ENCODE results near the gene RBMS1. TPM values are rescaled to one million over a fixed set of nuclear protein-coding genes. Genes with fewer than 3 reads are reported as not detected.

The RBMS1 gene
- total and polyA plus RNA-seq, 2 of the 13 experiments (the other 11 are each of a cell fraction or from before 2014, with no cell fraction given) = 55.5 to 110 TPM

- WGBS (ENCODE audit: low lambda C conversion rate) = 62% methylated on average over 1 of the region's 1 CpG
- in situ Hi-C loops (cut with HindIII; ENCODE audit: extremely low pct_ligation_motif_present, low pct_unique_long_range_greater_than_20kb) = no loop called here
- Histone ChIP-seq H3K4me3 (replicated peaks in 1 of 3; ENCODE audit: insufficient read depth in 1 of 3, low read depth in 2 of 3, low read length in 3 of 3) (no peak overlapping the region), H3K36me3 (replicated peaks in 1 of 2; ENCODE audit: control insufficient read depth in 1 of 2, insufficient read depth in 2 of 2, low read length in 2 of 2) (peaks cover 11 to 43% of the 10 kb centered on the region in 2 experiments), H3K79me2 (ENCODE audit: insufficient read depth, low read length) (no peaks in the 10 kb centered on the region), H3K27ac (ENCODE audit: extremely low read length, insufficient read depth, low read length) (no peak overlapping the region), H3K4me2 (ENCODE audit: low read depth, low read length) (no peak overlapping the region), H3K4me1 (ENCODE audit: insufficient read depth, low read length) (peaks cover 13% of the 10 kb centered on the region), H3K9me3 (ENCODE audit: low read length) (no peaks in the 10 kb centered on the region), H3K9ac (ENCODE audit: insufficient read depth, low read depth, low read length) (no peak overlapping the region), H2AFZ (ENCODE audit: low read length) (no peak overlapping the region), H3K27me3 (ENCODE audit: control insufficient read depth in 1 of 2, insufficient read depth in 2 of 2, low read length in 2 of 2) (no peaks in the 10 kb centered on the region), H4K20me1 (ENCODE audit: insufficient read depth, low read length) (no peaks in the 10 kb centered on the region)
- BruUV-seq (replicated peaks) = no TSS peak
- DNase-seq (ENCODE audit: low spot score) = peak; percentile 21
- intact Hi-C loops (cut with micrococcal nuclease; ENCODE audit: unreplicated experiment) = no loop called here
- peak; percentile 4 for FAIRE-seq
- no peak; the same call in 1 of the 3 replicates for ATAC-seq
- ChIA-PET POLR2A (interaction anchor here (1.6 kb wide), 1 partner anchor 11 kb away, joined by 5 read pairs; no protein-coding TSS in a partner anchor), CTCF (ENCODE audit: low intra/inter-chr PET ratio, low total read pairs) (no interaction called here)
- TF ChIP-seq SP140L (CRISPR knock-in tag; IDR thresholded peaks at IDR 0.05; ENCODE audit: borderline replicate concordance) (no peak), SOX5 (CRISPR knock-in tag; IDR thresholded peaks at IDR 0.05; ENCODE audit: borderline replicate concordance) (peak; percentile 59; the same call in 1 of the 2 replicates), RAD21 (CRISPR knock-in tag; IDR thresholded peaks at IDR 0.05) (no peak), FOXP1 (IDR thresholded peaks at IDR 0.05) (no peak), FOXP1 (CRISPR knock-in tag; IDR thresholded peaks at IDR 0.05) (peak; percentile 31; the same call in 1 of the 2 replicates), HNF4A (CRISPR knock-in tag; IDR thresholded peaks at IDR 0.05) (peak; percentile 44), GATAD2A (CRISPR knock-in tag; IDR thresholded peaks at IDR 0.05) (peak; percentile 48; the same call in 1 of the 2 replicates), FOXA3 (CRISPR knock-in tag; IDR thresholded peaks at IDR 0.05) (peak; percentile 16; the same call in 1 of the 2 replicates), SOX6 (IDR thresholded peaks at IDR 0.05) (no peak), SOX6 (CRISPR knock-in tag; IDR thresholded peaks at IDR 0.05) (peak; percentile 66; the same call in 1 of the 2 replicates), GATA4 (IDR thresholded peaks at IDR 0.05; ENCODE audit: borderline replicate concordance, low read depth) (no peak), TCF7 (IDR thresholded peaks at IDR 0.05; ENCODE audit: low read depth) (peak; percentile 30; the same call in 1 of the 2 replicates), SOX13 (IDR thresholded peaks at IDR 0.05) (no peak; the same call in 1 of the 2 replicates), SOX13 (CRISPR knock-in tag; conservative IDR thresholded peaks at IDR 0.05 in 1 of 2, IDR thresholded peaks at IDR 0.05 in 1 of 2) (peak in 1 of 2 experiments; percentile 75; a peak in 2 of 4 replicates), ONECUT2 (CRISPR knock-in tag; IDR thresholded peaks at IDR 0.05) (peak; percentile 69), CREM (IDR thresholded peaks at IDR 0.05) (peak; percentile 34; the same call in 1 of the 2 replicates), CREM (CRISPR knock-in tag; IDR thresholded peaks at IDR 0.05) (no peak), NFIC (IDR thresholded peaks at IDR 0.05; ENCODE audit: low read length) (peak; percentile 43; the same call in 1 of the 2 replicates)
- TF ChIP-seq, protein P1, sequence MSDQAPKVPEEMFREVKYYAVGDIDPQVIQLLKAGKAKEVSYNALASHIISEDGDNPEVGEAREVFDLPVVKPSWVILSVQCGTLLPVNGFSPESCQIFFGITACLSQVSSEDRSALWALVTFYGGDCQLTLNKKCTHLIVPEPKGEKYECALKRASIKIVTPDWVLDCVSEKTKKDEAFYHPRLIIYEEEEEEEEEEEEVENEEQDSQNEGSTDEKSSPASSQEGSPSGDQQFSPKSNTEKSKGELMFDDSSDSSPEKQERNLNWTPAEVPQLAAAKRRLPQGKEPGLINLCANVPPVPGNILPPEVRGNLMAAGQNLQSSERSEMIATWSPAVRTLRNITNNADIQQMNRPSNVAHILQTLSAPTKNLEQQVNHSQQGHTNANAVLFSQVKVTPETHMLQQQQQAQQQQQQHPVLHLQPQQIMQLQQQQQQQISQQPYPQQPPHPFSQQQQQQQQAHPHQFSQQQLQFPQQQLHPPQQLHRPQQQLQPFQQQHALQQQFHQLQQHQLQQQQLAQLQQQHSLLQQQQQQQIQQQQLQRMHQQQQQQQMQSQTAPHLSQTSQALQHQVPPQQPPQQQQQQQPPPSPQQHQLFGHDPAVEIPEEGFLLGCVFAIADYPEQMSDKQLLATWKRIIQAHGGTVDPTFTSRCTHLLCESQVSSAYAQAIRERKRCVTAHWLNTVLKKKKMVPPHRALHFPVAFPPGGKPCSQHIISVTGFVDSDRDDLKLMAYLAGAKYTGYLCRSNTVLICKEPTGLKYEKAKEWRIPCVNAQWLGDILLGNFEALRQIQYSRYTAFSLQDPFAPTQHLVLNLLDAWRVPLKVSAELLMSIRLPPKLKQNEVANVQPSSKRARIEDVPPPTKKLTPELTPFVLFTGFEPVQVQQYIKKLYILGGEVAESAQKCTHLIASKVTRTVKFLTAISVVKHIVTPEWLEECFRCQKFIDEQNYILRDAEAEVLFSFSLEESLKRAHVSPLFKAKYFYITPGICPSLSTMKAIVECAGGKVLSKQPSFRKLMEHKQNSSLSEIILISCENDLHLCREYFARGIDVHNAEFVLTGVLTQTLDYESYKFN (CRISPR knock-in tag; conservative IDR thresholded peaks at IDR 0.05) = peak; percentile 59
- TF ChIP-seq, protein P2, sequence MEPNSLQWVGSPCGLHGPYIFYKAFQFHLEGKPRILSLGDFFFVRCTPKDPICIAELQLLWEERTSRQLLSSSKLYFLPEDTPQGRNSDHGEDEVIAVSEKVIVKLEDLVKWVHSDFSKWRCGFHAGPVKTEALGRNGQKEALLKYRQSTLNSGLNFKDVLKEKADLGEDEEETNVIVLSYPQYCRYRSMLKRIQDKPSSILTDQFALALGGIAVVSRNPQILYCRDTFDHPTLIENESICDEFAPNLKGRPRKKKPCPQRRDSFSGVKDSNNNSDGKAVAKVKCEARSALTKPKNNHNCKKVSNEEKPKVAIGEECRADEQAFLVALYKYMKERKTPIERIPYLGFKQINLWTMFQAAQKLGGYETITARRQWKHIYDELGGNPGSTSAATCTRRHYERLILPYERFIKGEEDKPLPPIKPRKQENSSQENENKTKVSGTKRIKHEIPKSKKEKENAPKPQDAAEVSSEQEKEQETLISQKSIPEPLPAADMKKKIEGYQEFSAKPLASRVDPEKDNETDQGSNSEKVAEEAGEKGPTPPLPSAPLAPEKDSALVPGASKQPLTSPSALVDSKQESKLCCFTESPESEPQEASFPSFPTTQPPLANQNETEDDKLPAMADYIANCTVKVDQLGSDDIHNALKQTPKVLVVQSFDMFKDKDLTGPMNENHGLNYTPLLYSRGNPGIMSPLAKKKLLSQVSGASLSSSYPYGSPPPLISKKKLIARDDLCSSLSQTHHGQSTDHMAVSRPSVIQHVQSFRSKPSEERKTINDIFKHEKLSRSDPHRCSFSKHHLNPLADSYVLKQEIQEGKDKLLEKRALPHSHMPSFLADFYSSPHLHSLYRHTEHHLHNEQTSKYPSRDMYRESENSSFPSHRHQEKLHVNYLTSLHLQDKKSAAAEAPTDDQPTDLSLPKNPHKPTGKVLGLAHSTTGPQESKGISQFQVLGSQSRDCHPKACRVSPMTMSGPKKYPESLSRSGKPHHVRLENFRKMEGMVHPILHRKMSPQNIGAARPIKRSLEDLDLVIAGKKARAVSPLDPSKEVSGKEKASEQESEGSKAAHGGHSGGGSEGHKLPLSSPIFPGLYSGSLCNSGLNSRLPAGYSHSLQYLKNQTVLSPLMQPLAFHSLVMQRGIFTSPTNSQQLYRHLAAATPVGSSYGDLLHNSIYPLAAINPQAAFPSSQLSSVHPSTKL (CRISPR knock-in tag; IDR thresholded peaks at IDR 0.05) = peak; percentile 29; the same call in 1 of the 2 replicates
Measured at GRCh38 chr2:160281213-160281612, 212.4 kb downstream of the RBMS1 start.

Measured in HepG2 (cell line).